Esophagus (tissue), 2 donors: Measurements from ENCODE around the gene RAB11FIP3. TPM values are rescaled to one million over a fixed set of nuclear protein-coding genes. Genes with fewer than 3 reads are reported as not detected.

Experiments
- H3K27ac ChIP-seq, 2 donors: one replicate each; pipeline ENCODE4 v1.5.1; 2013; ENCODE audit warnings: low read depth in 2 of 2, mild to moderate bottlenecking in 2 of 2, inconsistent platforms in 1 of 2, low read length in 1 of 2, moderate library complexity in 1 of 2
- H3K27me3 ChIP-seq, 2 donors: one replicate each; pipeline ENCODE4 v1.6.1; 2013; ENCODE audit warnings: low read length in 2 of 2, control low read depth in 1 of 2, mild to moderate bottlenecking in 1 of 2; ENCODE audit not compliant: insufficient read depth in 2 of 2, control insufficient read depth in 1 of 2
- H3K36me3 ChIP-seq, 2 donors: one replicate each; pipeline ENCODE4 v1.6.1; 2013; ENCODE audit warnings: low read length in 1 of 2; ENCODE audit not compliant: control insufficient read depth in 2 of 2, insufficient read depth in 2 of 2
- H3K4me1 ChIP-seq, 2 donors: one replicate each; pipeline ENCODE4 v1.6.1; 2013; ENCODE audit warnings: low read length in 1 of 2; ENCODE audit not compliant: control insufficient read depth in 2 of 2, insufficient read depth in 2 of 2
- H3K4me3 ChIP-seq, 2 donors: one replicate each; pipeline ENCODE4 v1.5.1; 2013; ENCODE audit warnings: low read length in 2 of 2, mild to moderate bottlenecking in 2 of 2, low read depth in 1 of 2, moderate library complexity in 1 of 2
- H3K9me3 ChIP-seq, 2 donors: one replicate each; pipeline ENCODE4 v1.6.1; 2013; ENCODE audit warnings: mild to moderate bottlenecking in 2 of 2, low read depth in 1 of 2, low read length in 1 of 2, moderate library complexity in 1 of 2; ENCODE audit not compliant: control insufficient read depth in 2 of 2, insufficient read depth in 1 of 2
- WGBS, 2 donors: extraction: QIAGEN DNeasy Blood & Tissue Kit; methylation state at CpG; one replicate each; pipeline ENCODE4 v1.1.7; 2013; 5-methylcytosine and 5-hydroxymethylcytosine counted together
- polyA plus RNA-seq, 2 donors: library from polyadenylated mRNA; stranded (reverse); fragments of 200-250 nt; gene quantifications; one replicate each; pipeline ENCODE4 v1.2.3, GENCODE V29; 2013
- donor health status: healthy with polysubstance abuse.
- donor health status: Bipolar disorder and iron deficiency.

The RAB11FIP3 gene
- polyA plus RNA-seq, 2 donors = 9.1 to 10.6 TPM

DNA sequence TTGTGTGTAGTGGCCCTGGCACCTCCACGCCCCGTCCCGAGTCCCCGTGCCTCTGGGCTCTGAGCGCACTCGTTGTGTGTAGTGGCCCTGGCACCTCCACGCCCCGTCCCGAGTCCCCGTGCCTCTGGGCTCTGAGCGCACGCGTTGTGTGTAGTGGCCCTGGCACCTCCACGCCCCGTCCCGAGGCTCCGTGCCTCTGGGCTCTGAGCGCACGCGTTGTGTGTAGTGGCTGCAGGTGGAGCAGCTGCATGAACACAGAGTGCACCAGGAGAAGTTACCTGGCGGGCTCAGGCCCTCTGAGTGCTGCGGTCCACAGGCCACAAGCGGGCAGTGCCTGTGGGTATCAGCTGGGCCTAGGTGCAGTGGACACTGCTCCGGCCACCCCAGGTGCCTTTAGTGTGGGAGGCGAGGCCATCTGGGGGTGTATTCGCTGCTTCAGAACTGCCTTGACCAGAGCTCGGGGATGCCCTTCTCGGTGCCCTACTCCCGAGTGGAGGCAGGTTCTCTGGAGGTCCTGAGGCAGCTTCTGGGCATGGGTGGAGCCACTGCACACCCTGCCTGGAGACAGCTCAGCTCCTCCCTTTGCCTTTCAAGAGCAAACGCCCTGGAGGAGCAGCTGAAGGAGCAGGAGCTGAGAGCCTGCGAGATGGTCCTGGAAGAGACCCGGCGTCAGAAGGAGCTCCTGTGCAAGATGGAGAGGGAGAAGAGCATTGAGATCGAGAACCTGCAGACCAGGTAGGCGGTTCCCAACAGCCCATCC, 84.8 kb downstream of the RAB11FIP3 start:
- H3K9me3 ChIP-seq = no peaks in the 10 kb centered on the region
- H3K27me3 ChIP-seq = no peaks in the 10 kb centered on the region
- peaks cover 0 to under 1% of the 10 kb centered on the region in 2 donors for H3K36me3 ChIP-seq
- H3K4me3 ChIP-seq = no peak overlapping the region
- WGBS, 2 donors = 93 to 94% methylated on average over 35 of the region's 35 CpGs
- H3K4me1 ChIP-seq = no peaks in the 10 kb centered on the region
- no peak overlapping the region for H3K27ac ChIP-seq

DNA sequence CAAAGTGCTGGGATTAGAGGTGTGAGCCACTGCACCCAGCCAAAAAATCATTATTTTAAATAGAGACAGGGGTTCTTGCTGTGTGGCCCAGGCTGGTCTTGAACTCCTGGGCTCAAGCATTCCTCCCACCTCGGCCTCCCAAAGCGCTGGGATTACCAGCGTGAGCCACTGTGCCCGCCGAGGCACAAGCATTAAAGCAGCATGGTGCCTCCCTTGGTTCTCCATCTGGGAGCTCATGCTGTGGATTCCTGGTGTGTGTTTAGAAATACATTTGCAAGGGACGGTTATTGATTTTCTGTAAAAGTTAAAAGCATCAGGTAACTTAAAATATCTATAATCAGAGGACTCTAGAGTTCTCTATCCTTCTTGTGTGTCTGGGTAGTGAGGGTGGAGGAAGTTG, 87.4 kb downstream of the RAB11FIP3 start:
- peaks cover 0 to 4% of the 10 kb centered on the region in 2 donors for H3K36me3 ChIP-seq
- H3K9me3 ChIP-seq = no peaks in the 10 kb centered on the region
- H3K4me3 ChIP-seq = no peak overlapping the region
- no peaks in the 10 kb centered on the region for H3K27me3 ChIP-seq
- 90 to 96% methylated on average over 6 of the region's 6 CpGs for WGBS, 2 donors
- H3K4me1 ChIP-seq = no peaks in the 10 kb centered on the region
- H3K27ac ChIP-seq = no peak overlapping the region

DNA sequence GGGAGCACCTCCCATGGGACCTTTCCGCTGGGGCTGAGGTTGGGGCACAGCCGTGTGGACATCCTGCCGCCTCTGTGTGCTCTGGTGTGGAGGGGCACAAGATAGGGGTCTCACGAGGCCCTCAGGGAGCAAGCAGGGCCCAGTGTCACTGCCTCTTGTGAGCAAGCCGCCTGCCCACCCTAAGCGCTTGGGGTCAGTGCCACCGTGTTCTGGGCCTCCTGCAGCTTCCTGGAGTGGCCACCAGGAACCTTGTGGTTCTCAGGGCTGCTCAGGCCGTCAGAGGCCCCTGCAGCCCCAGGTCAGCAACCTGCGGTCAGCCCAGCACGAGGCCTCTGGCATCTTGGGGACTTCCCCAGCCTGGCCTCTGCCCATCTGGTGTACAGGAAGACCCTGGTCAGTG, 88.5 kb downstream of the RAB11FIP3 start:
- 88 to 92% methylated on average over 10 of the region's 10 CpGs for WGBS, 2 donors
- H3K9me3 ChIP-seq = no peaks in the 10 kb centered on the region
- H3K27ac ChIP-seq = no peak overlapping the region
- H3K4me1 ChIP-seq = no peaks in the 10 kb centered on the region
- no peak overlapping the region for H3K4me3 ChIP-seq
- H3K27me3 ChIP-seq = no peaks in the 10 kb centered on the region
- H3K36me3 ChIP-seq = peaks cover 0 to 6% of the 10 kb centered on the region in 2 donors

DNA sequence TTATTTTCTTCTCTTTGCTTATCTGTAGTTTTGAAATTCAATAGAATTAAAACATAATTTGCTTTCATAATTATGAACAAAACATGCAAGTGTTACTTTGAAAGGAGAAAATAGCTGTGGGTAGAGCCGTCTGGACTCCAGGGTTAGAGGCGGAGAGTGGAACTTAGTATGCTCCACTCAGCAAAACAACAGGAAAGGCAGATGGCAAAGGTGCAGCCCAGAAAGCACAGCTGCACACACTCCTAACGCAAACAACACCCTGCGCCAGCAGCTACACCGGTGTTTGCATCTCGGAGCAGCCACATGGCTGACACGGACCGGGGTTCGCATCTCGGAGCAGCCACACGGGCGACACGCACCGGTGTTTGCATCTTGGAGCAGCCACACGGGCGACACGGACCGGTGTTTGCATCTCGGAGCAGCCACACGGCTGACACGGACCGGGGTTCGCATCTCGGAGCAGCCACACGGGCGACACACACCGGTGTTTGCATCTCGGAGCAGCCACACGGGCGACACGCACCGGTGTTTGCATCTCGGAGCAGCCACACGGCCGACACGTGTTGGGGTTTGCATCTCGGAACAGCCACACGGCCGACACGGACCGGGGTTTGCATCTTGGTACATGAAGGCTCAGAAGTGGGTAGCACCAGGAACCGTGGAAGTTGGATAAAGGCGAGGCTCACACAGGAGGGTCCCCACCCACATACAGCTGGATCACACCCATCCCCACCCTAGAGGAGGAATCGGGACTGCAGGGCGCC, 89.9 kb downstream of the RAB11FIP3 start:
- no peaks in the 10 kb centered on the region for H3K9me3 ChIP-seq
- H3K4me1 ChIP-seq = no peaks in the 10 kb centered on the region
- H3K4me3 ChIP-seq = no peak overlapping the region
- no peaks in the 10 kb centered on the region for H3K27me3 ChIP-seq
- no peak overlapping the region for H3K27ac ChIP-seq
- peaks cover 0 to 17% of the 10 kb centered on the region in 2 donors for H3K36me3 ChIP-seq
- 90 to 93% methylated on average over 45 of the region's 45 CpGs for WGBS, 2 donors

DNA sequence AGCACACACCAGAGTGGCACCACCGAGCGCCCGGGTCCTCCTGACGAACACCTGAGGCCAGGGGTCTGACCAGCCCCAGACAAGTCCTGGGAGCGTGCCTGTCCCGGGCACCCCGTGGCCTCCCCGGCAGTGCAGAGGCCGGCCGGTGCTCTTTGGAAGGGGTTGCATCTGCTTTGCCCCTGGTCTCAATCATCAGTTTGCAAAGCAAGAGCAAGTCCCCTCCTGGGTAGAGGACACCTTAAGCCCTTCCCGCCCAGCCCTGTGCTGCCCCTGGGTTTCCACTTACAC, 90.4 kb downstream of the RAB11FIP3 start:
- 96 to 100% methylated on average over 7 to 11 of the region's 11 CpGs for WGBS, 2 donors
- Histone ChIP-seq H3K36me3 (peaks cover 0 to 22% of the 10 kb centered on the region in 2 donors), H3K27ac (no peak overlapping the region)

DNA sequence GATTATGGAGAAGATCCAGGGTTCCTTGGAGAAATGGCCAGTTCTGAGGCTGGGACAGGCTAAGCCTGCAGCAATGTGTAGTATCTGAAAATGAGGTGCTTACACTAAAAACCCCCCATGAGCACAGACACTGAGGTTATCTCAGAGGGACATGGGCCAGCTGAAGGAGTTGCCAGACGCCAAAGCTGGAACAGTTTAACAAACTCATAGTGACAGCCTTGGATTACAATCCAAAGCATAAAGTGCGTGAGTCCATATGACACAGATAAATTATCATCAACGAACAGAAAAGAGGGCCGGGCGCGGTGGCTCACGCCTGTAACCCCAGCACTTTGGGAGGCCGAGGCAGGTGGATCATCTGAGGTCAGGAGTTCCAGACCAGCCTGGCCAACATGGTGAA, 90.9 kb downstream of the RAB11FIP3 start:
- Histone ChIP-seq H3K9me3 (no peaks in the 10 kb centered on the region), H3K27ac (no peak overlapping the region), H3K4me1 (peaks cover 0 to 2% of the 10 kb centered on the region in 2 donors), H3K4me3 (no peak overlapping the region), H3K27me3 (no peaks in the 10 kb centered on the region), H3K36me3 (peaks cover 0 to 24% of the 10 kb centered on the region in 2 donors)
- WGBS, 2 donors = 96% methylated on average over 8 of the region's 8 CpGs

More for the DNA sequence above, 90.4 kb downstream of the RAB11FIP3 start:
- Histone ChIP-seq H3K9me3 (no peaks in the 10 kb centered on the region), H3K4me3 (no peak overlapping the region), H3K4me1 (no peaks in the 10 kb centered on the region), H3K27me3 (no peaks in the 10 kb centered on the region)

DNA sequence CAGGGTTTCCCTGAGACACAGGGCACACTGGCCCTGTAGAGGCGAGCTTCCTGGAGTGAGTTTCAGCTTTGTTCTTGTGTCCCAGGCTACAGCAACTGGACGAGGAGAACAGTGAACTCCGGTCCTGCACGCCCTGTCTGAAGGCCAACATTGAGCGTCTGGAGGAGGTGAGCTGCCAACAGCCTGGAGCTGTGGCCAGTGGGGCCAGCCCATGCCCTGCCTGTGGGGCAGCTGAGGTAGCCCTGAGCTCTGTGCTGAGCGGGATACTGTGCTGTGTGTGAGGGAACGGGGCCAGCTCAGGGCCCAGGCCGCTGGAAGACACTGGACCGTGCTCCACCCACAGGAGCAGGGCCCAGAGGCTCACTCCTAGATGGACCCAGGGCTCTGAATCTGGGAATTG, 93.4 kb downstream of the RAB11FIP3 start:
- H3K27me3 ChIP-seq = no peaks in the 10 kb centered on the region
- no peak overlapping the region for H3K27ac ChIP-seq
- peaks cover 0 to 24% of the 10 kb centered on the region in 2 donors for H3K36me3 ChIP-seq
- no peak overlapping the region for H3K4me3 ChIP-seq
- H3K9me3 ChIP-seq = no peaks in the 10 kb centered on the region
- 85 to 92% methylated on average over 9 of the region's 9 CpGs for WGBS, 2 donors
- peaks cover 3 to 8% of the 10 kb centered on the region in 2 donors for H3K4me1 ChIP-seq

DNA sequence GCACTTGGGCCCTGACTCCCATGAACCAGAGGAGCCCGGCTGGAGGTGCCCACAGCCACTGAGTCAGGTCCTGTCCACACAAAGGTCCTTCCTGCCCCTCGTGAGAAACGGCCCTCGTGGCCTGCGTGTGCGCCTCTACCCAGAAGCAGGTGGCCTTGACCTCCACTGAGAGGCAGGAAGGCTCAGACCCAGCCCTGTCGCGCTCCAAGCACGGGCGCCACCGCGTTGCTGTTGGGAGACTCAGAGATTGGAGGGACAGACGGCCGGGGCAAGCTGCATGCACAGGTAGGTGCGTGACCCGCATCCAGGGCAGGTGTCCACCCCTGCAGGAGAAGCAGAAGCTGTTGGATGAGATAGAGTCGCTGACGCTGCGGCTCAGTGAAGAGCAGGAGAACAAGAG, 94.0 kb downstream of the RAB11FIP3 start:
- no peak overlapping the region for H3K27ac ChIP-seq
- H3K36me3 ChIP-seq = peaks cover 0 to 24% of the 10 kb centered on the region in 2 donors
- WGBS, 2 donors = 91 to 93% methylated on average over 19 of the region's 19 CpGs
- H3K4me1 ChIP-seq = peaks cover 3 to 8% of the 10 kb centered on the region in 2 donors
- no peak overlapping the region for H3K4me3 ChIP-seq
- H3K27me3 ChIP-seq = no peaks in the 10 kb centered on the region
- no peaks in the 10 kb centered on the region for H3K9me3 ChIP-seq

DNA sequence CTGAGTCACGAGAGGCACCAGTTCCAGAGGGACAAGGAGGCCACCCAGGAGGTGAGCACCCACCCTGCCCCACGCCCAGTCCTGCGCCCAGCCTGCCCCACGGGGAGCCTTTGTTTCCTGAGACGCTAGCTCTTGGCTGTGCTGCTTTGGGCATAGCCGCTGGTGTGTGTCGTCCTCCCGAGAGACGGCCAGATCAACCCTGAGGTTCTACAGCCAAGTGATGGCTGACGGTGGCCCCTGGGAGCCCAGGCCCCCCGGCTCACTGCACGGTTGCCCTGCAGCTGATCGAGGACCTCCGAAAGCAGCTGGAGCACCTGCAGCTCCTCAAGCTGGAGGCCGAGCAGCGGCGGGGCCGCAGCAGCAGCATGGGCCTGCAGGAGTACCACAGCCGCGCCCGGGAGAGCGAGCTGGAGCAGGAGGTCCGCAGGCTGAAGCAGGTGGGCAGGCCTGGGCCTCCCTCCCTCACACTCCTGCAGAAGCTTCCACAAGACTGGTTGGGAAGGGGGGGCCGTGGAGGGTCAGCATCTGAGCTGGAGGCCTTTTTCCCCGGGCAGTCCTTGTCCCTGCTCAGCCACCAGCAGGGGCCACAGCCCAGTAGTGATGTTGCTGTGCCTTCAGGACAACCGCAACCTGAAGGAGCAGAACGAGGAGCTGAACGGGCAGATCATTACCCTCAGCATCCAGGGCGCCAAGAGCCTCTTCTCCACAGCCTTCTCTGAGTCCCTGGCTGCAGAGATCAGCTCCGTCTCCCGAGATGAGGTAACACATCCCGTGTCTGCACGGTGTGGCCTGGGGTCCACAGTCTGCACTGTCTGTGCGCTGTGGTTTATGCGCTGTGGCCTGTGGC, 94.6 kb downstream of the RAB11FIP3 start:
- peaks cover 3 to 13% of the 10 kb centered on the region in 2 donors for H3K4me1 ChIP-seq
- WGBS, 2 donors = 89 to 95% methylated on average over 32 to 35 of the region's 35 CpGs
- peaks cover 0 to 24% of the 10 kb centered on the region in 2 donors for H3K36me3 ChIP-seq
- no peak overlapping the region for H3K4me3 ChIP-seq
- no peaks in the 10 kb centered on the region for H3K27me3 ChIP-seq
- no peaks in the 10 kb centered on the region for H3K9me3 ChIP-seq
- H3K27ac ChIP-seq = no peak overlapping the region
